GM13976 (cell line): ENCODE data around the gene SPINDOC.
"Not testable (repeated sequence)": the region's sequence is repeated elsewhere in the genome, so short reads cannot be mapped to it uniquely, and the experiment has no call there.

Source experiments
- DNase-seq: peaks from one replicate; pipeline ENCODE4 v3.0.0; 2012; ENCODE audit warnings: low spot score
- CTCF ChIP-seq: IDR thresholded peaks from 2 replicates; pipeline ENCODE4 v1.5.1; 2012; ENCODE audit warnings: borderline replicate concordance, mild to moderate bottlenecking; ENCODE audit not compliant: insufficient read depth; ENCODE audit errors: extremely low read depth, missing control alignments, control extremely low read depth
- in situ Hi-C: fragments of 300-500 bp; cut with MboI; formaldehyde crosslinking; loops from one replicate; pipeline ENCODE4 v1.12.0; 2022; ENCODE audit warnings: low sequenced_read_pairs, mixed read lengths, inconsistent platforms; ENCODE audit not compliant: unreplicated experiment

Gene SPINDOC

GRCh38 chr11:63769714-63770455 is 43.4 kb upstream of the SPINDOC start:
- no peak for DNase-seq
- in situ Hi-C loops, result no loop called here
- no peak for TF ChIP-seq CTCF

GRCh38 chr11:63770763-63771162 is 42.5 kb upstream of the SPINDOC start:
- DNase-seq, result no peak
- TF ChIP-seq CTCF, result no peak
- in situ Hi-C loops, result no loop called here

- in situ Hi-C loops, DNase-seq: not testable (repeated sequence)
Observed at GRCh38 chr11:63771741-63772318, 41.4 kb upstream of the SPINDOC start.

- no peak for TF ChIP-seq CTCF
- no peak for DNase-seq
- in situ Hi-C loops, result no loop called here
Observed at GRCh38 chr11:63775191-63775590, 38.1 kb upstream of the SPINDOC start.

- in situ Hi-C loops, result no loop called here
- DNase-seq, result no peak
- TF ChIP-seq CTCF, result no peak
Observed at GRCh38 chr11:63779039-63779438, 34.2 kb upstream of the SPINDOC start.

GRCh38 chr11:63782749-63783148 is 30.5 kb upstream of the SPINDOC start:
- no peak for DNase-seq
- in situ Hi-C loops, result no loop called here
- no peak for TF ChIP-seq CTCF

- no peak for DNase-seq
- in situ Hi-C loops, result no loop called here
- TF ChIP-seq CTCF, result no peak
Observed at GRCh38 chr11:63783925-63784592, 29.2 kb upstream of the SPINDOC start.
